Measurements from ENCODE around the gene TMEM38A.
A peak's percentile ranks its signal among the peaks of the same experiment; 100 is the strongest.
"Not testable (repeated sequence)": the region's sequence is repeated elsewhere in the genome, so short reads cannot be mapped to it uniquely, and the experiment has no call there.

Gene TMEM38A

DNA sequence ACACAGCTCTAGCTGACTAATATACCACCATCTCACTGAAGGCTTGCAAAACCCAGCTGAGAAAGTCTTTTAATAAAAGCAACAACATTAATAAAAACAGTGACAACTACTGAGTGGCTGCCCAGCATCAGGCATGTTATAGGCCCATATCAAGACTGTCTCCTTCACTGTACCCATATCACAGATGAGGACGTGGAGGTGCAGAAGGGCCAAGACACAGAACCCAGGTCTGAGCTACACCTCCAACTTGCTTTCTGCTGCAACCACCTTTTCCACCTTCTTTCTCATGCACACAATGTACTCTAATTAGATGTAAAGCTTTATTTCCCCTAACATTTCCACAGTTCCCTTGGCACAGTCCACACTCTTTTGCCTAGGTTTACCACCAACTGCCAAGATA lies 22.3 kb upstream of the TMEM38A start:
- no peak for DNase-seq (ENCODE audit: low read depth)

DNA sequence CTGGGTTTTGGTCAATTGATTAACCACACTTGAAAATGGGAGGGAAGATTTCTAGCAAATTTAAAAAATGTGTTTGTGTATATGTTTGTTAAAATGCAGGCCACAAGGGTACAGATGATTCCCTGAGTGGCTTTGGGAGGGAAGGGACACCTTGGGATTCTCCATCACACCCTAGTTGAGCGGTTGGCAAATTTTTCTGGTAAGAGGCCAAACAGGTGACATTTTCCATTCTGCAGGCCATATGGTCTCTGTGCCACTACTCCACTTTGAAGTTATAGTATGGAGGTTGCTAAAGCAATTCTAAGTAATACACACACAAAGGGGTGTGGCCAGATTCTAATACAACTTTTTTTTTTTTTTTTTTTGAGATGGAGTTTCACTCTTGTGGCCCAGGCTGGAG lies 20.0 kb upstream of the TMEM38A start:
- no peak for DNase-seq (ENCODE audit: low read depth)

DNA sequence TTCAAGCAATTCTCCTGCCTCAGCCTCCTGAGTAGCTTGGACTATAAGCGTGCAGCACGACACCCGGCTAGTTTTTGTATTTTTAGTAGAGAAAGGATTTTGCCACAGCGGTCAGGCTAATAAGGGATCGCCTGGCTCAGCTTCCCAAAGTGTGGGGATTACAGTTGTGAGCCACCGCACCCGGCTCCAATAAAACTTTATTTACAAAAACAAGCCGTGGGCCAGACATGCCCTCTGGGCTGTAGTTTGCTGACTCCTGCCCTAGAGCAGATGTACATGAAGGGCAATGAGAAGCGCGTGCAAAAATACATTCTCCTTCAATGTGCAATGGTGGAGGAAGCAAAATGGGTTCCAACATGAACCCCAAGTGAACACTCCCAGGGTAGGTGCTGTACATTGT lies 19.2 kb upstream of the TMEM38A start:
- DNase-seq (ENCODE audit: low read depth) = no peak

DNA sequence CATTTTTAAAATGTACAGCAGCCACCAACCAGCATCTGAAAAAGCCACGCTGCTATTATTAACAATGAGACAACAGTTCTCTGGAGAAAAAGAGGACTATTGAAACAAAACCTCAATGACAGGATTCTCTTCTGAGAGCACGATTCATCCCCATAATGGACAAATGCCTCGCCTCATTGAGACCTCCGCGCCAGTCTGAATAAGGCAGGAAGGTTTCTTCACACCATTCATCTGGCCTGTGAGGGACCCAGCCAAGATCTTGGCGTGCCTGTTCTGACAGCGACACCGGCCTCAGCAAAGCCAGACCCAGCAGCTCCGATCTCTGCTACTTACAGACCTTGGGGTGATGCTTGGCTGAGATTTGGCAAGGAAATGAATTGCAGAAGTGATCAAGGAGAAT lies 15.8 kb upstream of the TMEM38A start:
- DNase-seq (ENCODE audit: low read depth) = no peak

DNA sequence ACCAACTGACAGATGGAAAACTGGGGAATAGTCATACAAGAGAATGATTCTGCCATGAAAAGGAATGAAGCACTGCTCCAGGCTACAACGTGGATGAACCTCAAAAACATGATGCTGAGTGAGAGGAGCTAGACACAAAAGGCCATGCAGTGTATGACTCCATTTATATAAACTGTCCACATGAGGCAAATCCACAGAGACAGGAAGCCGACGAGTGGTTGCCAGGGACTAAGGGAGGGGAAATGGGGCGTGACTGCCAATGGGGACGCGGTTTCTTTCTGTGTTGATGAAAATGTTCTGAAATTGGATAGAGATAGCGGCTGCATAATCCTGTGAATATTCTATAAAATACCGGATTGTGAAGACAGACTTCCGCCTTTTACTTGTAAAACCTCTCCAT lies 11.2 kb upstream of the TMEM38A start:
- DNase-seq (ENCODE audit: low read depth) = no peak

DNA sequence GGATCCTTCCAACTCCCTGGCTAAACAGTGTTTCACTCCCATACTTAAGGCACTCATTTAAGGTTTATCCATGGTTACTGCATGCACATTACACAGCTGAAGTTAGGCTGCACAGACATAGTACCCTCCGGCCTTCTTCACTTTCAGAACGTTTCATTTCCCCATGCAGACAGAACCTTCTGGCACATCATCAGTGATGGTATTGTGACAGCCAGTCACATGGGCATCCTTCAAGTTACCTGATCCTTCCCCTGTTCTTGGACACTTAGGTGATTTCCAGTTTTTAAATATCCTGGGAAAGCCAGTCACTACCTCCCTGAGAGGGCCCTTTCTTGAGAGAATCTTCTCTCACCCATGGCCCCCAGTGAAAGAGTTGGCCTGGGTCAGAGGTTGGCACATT lies 10.1 kb upstream of the TMEM38A start:
- no peak for DNase-seq (ENCODE audit: low read depth)

DNA sequence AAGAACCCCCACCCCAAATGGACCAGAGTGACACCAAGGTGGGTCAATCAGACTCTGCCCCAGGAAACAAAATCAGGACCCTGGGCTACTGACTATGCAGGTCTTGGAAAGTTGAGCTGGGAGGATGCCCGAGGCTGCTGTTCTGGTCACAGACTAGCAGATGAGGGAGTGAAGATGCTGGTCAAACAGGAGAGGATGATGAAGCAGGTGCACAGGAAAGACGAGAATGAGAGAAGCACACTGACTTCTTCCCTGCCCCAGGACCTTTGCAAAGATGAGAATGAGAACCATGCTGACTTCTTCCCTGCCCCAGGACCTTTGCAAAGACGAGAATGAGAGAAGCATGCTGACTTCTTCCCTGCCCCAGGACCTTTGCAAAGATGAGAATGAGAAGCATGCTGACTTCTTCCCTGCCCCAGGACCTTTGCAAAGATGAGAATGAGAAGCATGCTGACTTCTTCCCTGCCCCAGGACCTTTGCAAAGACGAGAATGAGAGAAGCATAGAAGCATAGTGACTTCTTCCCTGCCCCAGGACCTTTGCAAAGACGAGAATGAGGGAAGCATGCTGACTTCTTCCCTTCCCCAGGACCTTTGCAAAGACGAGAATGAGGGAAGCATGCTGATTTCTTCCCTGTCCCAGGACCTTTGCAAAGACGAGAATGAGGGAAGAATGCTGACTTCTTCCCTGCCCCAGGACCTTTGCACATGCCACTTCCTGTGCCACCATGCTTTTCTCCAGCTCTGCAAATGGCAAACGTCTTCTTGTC lies 9.3 kb upstream of the TMEM38A start:
- not testable (repeated sequence) for DNase-seq (ENCODE audit: low read depth)

DNA sequence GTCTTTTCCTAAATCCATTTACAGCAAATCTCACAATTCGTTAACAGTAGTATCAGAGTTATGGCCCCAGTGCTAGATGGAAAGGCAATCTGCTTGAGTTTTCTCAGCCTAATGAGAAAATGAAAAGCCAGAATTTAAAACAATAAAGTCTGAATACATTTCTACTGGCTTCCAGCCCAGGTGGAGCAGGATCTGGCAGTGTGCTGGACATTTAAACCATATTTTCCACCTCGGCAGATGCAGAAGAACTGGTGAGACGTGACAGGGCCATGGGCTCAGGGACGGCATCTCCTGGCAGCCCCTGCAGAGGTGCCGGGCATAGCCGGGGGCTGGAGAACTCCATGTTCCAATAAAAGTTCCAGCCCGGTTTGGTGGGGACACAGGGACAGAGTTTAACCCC lies 8.1 kb upstream of the TMEM38A start:
- DNase-seq (ENCODE audit: low read depth) = no peak

DNA sequence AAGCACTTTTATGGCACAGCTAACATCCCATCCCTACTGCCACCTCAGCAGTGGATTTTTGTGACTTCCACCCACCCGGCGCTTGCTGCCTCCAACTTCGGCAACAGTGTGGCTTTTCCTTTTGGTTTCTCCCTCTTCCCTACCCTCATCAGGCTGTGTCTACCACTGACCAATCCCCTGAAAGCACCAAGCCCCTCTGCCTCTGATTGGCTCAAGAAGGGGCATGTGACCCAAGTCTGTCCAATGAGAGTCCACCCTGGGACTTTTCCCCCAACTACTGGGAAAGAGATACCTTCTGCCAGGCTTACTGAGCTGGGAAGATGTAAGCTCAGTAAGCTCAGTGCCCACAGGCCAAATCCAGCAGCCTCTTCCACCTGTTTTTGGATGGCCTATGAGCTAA lies 6.8 kb upstream of the TMEM38A start:
- DNase-seq (ENCODE audit: low read depth) = no peak

DNA sequence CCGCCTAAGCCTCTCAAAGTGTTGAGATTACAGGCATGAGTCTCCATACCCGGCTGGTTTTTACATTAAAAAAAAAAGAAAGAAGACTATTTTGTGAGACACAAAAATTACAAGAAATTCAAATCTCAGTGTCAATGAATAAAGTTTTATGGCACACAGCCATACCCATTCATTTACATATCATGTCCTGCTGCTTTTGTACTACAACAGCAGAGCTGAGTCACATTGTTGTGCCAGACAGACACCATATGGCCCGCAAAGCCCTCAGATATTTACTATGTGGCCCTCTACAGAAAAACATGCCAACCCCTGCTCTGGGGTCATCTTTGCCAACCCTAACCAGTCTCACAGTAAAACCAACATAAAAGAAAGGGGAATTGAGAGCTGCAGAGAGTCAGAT lies 6.3 kb upstream of the TMEM38A start:
- DNase-seq (ENCODE audit: low read depth) = no peak

DNA sequence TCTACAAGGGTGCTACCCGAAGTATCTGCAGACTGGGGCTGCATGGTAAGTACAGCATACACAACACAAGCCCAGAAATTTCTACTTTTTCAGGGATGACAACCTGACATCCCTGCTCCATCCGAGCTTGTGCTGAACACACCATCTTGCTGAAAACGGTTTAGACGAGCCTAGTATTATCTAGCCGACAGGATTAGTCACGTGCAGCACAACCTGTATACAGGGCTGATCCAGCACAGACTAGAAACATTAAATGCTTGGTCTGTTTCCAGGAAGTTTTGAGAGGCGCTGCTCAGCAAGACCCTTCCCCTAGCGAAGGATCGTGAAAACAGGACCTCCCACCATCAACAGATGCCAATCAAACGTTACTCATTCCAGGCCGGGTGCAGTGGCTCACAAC lies 5.2 kb upstream of the TMEM38A start:
- DNase-seq (ENCODE audit: low read depth) = no peak

DNA sequence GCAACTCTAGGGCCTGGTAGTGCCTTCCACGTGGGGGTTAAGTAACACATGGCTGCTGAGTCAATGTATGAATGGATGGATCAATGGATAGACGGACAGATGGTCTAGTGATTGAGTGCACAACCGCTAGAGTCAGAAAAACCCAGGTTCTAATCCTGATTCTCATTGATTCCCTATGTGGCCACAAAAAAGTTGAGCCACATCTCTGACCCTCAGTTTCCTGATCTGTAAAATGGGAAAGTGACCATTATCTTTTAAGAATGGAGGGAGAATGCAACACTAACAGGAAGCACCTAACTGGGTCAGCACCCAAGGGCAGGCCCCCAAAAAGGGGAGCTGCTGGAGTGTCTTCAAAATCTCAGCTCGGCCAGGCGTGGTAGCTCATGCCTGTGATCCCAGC lies 3.6 kb upstream of the TMEM38A start:
- DNase-seq (ENCODE audit: low read depth) = no peak

DNA sequence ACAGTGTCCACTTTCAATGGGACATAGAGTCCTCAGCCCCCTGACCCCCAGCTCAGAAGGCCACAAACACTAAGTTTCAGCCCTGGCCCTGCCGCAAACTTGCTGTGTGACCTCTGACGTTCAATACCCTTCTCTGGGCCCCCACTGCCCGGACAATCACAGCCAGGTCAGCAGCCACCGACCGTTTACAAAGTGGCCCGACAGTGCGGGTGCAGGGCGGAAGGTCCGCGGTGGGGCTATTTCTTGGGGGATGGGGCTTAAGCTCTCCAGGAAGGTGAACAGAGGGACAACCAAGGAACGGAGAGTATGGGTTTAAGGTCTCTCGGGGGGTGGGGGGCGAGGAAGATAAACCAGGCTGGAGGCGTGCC lies 1.5 kb upstream of the TMEM38A start:
- no peak for DNase-seq (ENCODE audit: low read depth)

DNA sequence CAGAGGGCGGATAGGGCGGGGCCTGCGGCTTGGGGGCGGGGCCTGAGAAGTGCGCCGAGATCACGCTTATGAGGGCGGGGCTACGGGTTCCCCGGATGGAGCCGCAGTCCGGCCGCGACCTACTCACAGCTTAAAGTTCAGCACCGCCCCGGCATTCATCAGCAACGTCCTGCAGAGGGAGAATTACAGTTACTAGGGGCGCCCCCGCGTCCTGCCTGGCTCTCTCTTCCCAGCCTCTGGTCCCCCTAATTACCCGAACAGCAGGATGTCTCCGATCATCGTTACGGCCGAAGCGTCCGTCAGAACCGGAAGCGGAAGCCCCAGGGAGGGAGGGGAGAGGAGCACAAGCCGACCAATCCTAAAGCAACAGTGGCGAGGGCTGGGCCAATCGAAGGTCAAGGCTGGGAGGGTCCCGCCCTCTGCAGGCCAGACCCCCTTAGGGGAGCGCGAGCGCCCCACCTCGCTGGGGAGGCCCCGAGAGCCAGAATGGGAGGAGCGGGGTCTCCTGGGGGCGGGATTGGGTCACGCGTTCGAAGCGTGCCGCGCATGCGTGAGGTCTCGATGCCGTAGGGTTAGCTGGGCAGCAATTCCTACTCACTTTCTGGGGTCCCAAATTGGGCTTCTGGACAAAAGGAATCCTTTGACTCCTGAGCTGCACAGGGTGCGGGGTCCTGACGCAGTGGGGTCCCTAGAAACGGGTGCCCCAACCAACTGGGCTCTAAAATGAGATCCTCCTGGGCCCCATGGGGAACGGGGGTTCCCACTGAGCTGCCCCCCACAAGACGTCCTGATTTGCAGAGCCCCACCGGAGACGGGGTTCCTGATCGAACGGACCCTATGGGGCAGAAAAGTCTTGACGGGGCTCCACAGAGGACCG lies 869 bp upstream of the TMEM38A start, which contains the start of gene SMIM7:
SMIM7 (minus strand) TSS at position 313 of the 877 bp plus-strand sequence; CDS start at position 279, 34 bp downstream.
- DNase-seq (ENCODE audit: low read depth) = peak; percentile 97

DNA sequence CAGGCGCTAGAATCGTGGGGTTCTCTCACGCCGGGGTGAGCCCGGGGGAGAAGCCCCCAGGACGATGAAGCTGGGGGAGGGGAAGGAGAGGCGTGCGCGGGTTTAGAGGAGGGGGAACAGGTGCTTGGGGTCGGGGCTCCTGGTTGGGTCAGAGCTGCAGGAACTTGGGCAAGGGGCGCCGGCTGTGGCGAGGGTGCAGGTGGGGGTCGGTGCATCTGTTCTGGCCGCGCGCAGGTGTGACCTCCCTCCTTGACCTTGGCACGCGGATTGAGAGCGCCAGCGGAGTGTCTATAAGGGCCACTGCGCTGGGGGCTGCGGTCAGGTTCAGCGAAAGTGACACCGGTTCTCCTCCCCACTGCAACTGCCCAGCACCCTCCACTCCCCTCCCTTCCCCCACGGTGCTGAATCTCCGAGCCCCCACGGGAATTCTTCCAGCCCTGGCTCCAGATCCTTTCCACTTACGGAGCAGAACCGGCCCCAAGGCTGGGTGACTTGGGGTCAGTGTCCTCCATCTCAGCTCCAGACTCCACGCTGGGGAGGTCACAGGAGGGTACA lies 618 bp downstream of the TMEM38A start:
- no peak for DNase-seq (ENCODE audit: low read depth)

DNA sequence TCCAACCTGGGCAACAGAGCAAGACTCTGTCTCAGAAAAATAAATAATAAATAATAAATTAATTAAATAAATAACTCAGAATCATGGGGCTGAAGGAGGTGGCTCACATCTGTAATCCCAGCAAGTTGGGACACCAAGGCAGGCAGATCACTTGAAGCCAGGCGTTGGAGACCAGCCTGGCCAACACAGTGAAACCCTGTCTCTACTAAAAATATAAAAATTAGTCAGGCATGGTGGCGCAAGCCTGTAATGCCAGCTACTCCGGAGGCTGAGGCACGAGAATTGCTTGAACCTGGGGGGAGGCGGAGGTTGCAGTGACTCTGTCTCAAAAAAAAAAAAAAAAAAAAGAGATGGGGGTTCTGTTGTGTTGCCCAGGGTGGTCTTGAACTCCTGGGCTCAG lies 7.2 kb downstream of the TMEM38A start:
- no peak for DNase-seq (ENCODE audit: low read depth)

DNA sequence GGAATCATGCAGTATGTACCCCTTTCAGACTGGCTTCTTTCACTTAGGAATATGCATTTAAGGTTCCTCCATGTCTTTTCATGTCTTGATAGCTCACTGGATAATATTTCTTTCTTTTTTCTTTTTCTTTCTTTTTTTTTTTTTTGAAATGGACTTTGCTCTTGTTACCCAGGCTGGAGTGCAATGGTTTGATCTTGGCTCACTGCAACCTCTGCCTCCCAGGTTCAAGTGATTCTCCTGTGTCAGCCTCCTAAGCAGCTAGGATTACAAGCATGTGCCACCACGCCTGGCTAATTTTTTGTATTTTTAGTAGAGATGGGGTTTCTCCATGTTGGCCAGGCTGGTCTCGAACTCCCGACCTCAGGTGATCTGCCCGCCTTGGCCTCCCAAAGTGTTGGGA lies 7.8 kb downstream of the TMEM38A start:
- not testable (repeated sequence) for DNase-seq (ENCODE audit: low read depth)

DNA sequence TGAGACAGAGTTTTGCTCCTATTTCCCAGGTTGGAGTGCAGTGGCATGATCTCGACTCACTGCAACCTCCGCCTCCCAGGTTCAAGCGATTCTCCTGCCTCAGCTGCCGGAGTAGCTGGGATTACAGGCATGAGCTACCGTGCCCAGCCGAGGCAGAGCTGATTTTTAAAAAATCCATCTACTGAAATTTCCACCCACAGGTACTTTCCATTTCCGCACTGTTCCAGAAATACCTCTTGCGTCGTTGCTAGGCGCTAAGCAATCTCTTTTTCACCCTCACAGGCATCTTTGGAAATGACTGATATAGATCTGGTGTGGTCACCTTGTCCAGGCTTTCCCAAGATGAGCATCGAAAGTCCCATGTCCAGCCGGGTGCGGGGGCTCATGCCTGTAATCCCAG lies 9.4 kb downstream of the TMEM38A start:
- no peak for DNase-seq (ENCODE audit: low read depth)

DNA sequence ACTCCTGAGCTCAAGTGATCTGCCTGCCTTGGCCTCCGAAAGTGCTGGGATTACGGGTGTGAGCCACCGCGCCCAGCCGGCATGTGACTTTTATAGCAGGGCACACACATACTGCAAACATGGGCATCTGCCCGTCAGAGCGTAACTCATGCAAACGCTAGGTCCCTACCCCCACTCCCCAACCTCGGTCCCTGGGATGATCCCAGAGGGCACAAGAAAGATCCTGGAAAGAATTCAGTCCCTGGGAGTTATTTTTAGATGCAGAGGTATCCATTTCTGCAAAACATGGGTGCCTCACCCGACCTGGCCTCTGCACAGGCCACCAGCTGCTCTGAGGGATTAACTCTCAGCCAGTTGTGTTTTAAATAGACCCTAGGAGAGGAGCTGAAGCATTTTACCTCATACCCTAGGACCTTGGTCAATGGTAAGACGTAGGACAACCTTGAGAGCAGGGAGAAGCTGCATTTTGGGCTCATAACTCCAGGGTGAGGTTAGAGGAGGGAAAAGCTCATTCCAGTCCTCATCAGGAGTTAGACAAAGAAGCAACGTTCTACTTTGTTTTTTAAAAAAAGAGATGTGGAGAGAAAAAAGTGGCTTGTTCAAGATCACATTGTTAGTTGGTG lies 10.8 kb downstream of the TMEM38A start:
- DNase-seq (ENCODE audit: low read depth) = no peak

DNA sequence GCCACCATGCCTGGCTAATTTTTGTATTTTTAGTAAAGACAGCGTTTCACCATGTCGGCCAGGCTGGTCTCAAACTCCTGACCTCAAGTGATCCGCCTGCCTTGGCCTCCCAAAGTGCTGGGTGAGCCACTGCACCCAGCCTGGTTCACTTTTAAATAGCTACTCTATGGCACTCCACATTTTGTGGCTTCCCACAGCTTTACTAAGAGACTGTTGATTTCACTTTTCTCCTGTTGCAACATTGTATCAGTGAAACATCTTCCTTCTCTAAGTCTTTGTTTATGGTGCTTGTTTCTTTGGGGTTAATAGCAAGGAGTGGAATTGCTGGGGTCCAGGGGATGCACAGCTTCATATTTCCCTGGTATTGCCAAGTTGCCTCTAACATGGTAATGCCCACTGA lies 12.3 kb downstream of the TMEM38A start:
- no peak for DNase-seq (ENCODE audit: low read depth)

DNA sequence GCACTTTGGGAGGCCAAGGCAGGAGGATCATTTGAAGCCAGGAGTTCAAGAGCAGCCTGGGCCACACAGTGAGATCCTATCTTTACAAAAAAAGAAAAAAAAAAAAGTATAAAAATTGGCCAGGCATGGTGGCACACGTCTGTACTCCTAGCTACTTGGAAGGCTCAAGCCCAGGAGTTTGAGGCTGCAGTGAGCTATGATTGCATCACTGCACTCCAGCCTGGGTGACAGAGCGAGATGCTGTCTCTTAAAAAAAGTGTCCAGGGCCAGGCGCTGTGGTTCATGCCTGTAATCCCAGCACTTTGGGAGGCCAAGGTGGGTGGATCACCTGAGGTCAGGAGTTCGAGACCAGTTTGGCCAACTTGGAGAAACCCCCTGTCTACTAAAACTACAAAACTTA lies 12.9 kb downstream of the TMEM38A start:
- DNase-seq (ENCODE audit: low read depth) = not testable (repeated sequence)

DNA sequence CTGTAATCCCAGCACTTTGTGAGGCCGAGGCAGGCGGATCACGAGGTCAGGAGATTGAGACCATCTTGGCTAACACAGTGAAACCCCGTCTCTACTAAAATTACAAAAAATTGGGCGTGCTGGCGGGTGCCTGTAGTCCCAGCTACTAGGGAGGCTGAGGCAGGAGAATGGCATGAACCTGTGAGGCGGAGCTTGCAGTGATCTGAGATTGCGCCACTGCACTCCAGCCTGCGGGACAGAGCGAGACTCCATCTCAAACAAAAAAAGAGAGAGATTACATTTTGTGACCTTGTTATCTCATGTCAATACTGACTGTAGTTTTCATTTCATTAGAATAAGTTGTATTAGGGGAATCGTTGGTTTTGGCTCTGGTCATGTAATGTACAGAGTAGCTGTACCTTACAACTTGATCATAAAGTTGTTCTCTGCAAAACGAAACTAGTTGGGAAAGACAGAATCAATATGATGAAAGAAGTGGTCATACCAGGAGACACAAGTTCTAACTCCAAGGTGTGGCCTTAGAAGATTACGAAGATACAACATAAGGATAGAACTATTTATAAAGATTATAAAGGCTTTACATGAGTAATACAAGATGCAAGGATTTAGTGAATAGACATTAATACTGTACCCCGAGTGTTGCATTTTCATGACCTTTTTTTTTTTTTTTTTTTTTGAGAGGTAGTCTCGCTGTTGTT lies 15.3 kb downstream of the TMEM38A start:
- no peak for DNase-seq (ENCODE audit: low read depth)
